NK-92 treated with Interleukin-12 subunit alpha and Interleukin-12 subunit beta, amount 100 ng/mL, for 24 hours (cell line): ENCODE measurements around the gene ECE1.

Experiments
- DNase-seq: peaks from one replicate; lab custom pipeline; 2025; lab: John Stamatoyannopoulos, UW

The ECE1 gene

GRCh38 chr1:21308847-21309652, 18.8 kb upstream of the ECE1 start:
- no peak for DNase-seq

GRCh38 chr1:21308330-21308729, 18.1 kb upstream of the ECE1 start:
- no peak for DNase-seq

- DNase-seq = no peak
Observed at GRCh38 chr1:21307663-21308305, 17.5 kb upstream of the ECE1 start.

- DNase-seq = no peak
Observed at GRCh38 chr1:21307210-21307609, 16.9 kb upstream of the ECE1 start.

- DNase-seq = no peak
Observed at GRCh38 chr1:21305900-21306189, 15.6 kb upstream of the ECE1 start.

- DNase-seq = no peak
Observed at GRCh38 chr1:21305155-21305899, 15.1 kb upstream of the ECE1 start.

GRCh38 chr1:21304488-21304887, 14.2 kb upstream of the ECE1 start:
- DNase-seq = no peak

- no peak for DNase-seq
Observed at GRCh38 chr1:21302747-21303715, 12.8 kb upstream of the ECE1 start.

GRCh38 chr1:21301794-21302440, 11.7 kb upstream of the ECE1 start:
- no peak for DNase-seq

- no peak for DNase-seq
Observed at GRCh38 chr1:21300774-21301173, 10.5 kb upstream of the ECE1 start.

GRCh38 chr1:21299780-21300395, 9.6 kb upstream of the ECE1 start:
- no peak for DNase-seq

- DNase-seq = no peak
Observed at GRCh38 chr1:21298981-21299391, 8.7 kb upstream of the ECE1 start.

GRCh38 chr1:21297975-21298374, 7.7 kb upstream of the ECE1 start:
- no peak for DNase-seq

GRCh38 chr1:21296509-21297354, 6.5 kb upstream of the ECE1 start:
- no peak for DNase-seq

- no peak for DNase-seq
Observed at GRCh38 chr1:21295545-21295944, 5.3 kb upstream of the ECE1 start.

GRCh38 chr1:21295002-21295401, 4.7 kb upstream of the ECE1 start:
- DNase-seq = no peak

GRCh38 chr1:21294266-21294989, 4.2 kb upstream of the ECE1 start:
- peak; percentile 17 for DNase-seq

GRCh38 chr1:21293537-21294265, 3.4 kb upstream of the ECE1 start:
- DNase-seq = no peak
